ENCODE results near the gene C3orf85.

C3orf85 gene

GRCh38 chr3:109089265-109089664 is 47.3 kb upstream of the C3orf85 start:
- Histone ChIP-seq H3K9me3 (ENCODE audit: control insufficient read depth, insufficient read depth, low read depth, low read length) (no peaks in the 10 kb centered on the region), H3K4me3 (ENCODE audit: low read depth, low read length) (no peak overlapping the region), H3K36me3 (ENCODE audit: control insufficient read depth in 2 of 2, insufficient read depth in 1 of 2, low read length in 2 of 2) (no peaks in the 10 kb centered on the region), H3K27ac (ENCODE audit: extremely low read depth, low read depth, low read length) (no peak overlapping the region), H3K4me1 (ENCODE audit: control insufficient read depth, insufficient read depth, low read length) (no peaks in the 10 kb centered on the region)
- POLR2A ChIA-PET, result no interaction called here
- TF ChIP-seq ZNF221 (tag by site-specific recombination; IDR thresholded peaks at IDR 0.05; ENCODE audit: borderline replicate concordance) (no peak), ZNF433 (tag by site-specific recombination; IDR thresholded peaks at IDR 0.05; ENCODE audit: low read depth) (no peak), ZXDB (tag by site-specific recombination; IDR thresholded peaks at IDR 0.05) (no peak), ZNF658 (tag by site-specific recombination; IDR thresholded peaks at IDR 0.05) (no peak), ZNF292 (tag by site-specific recombination; IDR thresholded peaks at IDR 0.05; ENCODE audit: borderline replicate concordance, low read depth) (no peak), OSR2 (tag by site-specific recombination; IDR thresholded peaks at IDR 0.05) (no peak), ZNF707 (tag by site-specific recombination; IDR thresholded peaks at IDR 0.05) (no peak)
- CTCF ChIA-PET, result no interaction called here

DNA sequence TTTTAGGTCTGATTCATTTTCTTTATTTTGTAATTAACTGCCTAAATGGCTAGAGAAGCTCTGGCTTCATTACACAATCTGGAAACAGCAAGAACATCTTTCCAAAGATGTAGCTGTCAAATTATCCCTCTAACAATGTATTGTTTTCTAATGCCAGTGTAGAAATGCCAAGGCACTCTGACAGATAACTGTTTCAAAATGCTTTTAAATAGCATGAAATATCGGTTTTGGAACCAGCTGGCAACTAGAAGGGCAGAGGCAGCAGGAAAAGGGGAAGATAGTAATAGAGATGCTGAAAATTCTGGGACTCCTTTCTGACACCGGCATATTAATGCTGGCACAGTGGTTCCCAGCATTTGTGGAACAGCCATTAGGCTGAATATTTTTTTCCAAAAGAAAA is 44.7 kb upstream of the C3orf85 start:
- ChIA-PET POLR2A (no interaction called here), CTCF (interaction anchor here (0.9 to 1.2 kb wide), 3 partner anchors 9 to 68 kb away, joined by 3 to 8 read pairs (median 3); no protein-coding TSS in a partner anchor)
- Histone ChIP-seq H3K36me3 (ENCODE audit: control insufficient read depth in 2 of 2, insufficient read depth in 1 of 2, low read length in 2 of 2) (no peaks in the 10 kb centered on the region), H3K27ac (ENCODE audit: extremely low read depth, low read depth, low read length) (no peak overlapping the region), H3K9me3 (ENCODE audit: control insufficient read depth, insufficient read depth, low read depth, low read length) (no peaks in the 10 kb centered on the region), H3K4me1 (ENCODE audit: control insufficient read depth, insufficient read depth, low read length) (no peaks in the 10 kb centered on the region), H3K4me3 (ENCODE audit: low read depth, low read length) (no peak overlapping the region)
- no peak for TF ChIP-seq ZNF423 (tag by site-specific recombination; IDR thresholded peaks at IDR 0.05)
- no peak for TF ChIP-seq ZNF133 (tag by site-specific recombination; IDR thresholded peaks at IDR 0.05)
- TF ChIP-seq ZBTB11 (tag by site-specific recombination; conservative IDR thresholded peaks at IDR 0.05; ENCODE audit: low read depth), result no peak
- TF ChIP-seq KLF1 (tag by site-specific recombination; IDR thresholded peaks at IDR 0.05), result no peak
- no peak for TF ChIP-seq ZIC2 (tag by site-specific recombination; IDR thresholded peaks at IDR 0.05)
- TF ChIP-seq ZNF112 (tag by site-specific recombination; IDR thresholded peaks at IDR 0.05), result no peak
- no peak for TF ChIP-seq ZNF433 (tag by site-specific recombination; IDR thresholded peaks at IDR 0.05; ENCODE audit: low read depth)
- TF ChIP-seq, protein P1, sequence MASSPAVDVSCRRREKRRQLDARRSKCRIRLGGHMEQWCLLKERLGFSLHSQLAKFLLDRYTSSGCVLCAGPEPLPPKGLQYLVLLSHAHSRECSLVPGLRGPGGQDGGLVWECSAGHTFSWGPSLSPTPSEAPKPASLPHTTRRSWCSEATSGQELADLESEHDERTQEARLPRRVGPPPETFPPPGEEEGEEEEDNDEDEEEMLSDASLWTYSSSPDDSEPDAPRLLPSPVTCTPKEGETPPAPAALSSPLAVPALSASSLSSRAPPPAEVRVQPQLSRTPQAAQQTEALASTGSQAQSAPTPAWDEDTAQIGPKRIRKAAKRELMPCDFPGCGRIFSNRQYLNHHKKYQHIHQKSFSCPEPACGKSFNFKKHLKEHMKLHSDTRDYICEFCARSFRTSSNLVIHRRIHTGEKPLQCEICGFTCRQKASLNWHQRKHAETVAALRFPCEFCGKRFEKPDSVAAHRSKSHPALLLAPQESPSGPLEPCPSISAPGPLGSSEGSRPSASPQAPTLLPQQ (tag by site-specific recombination; IDR thresholded peaks at IDR 0.05), result no peak
- no peak for TF ChIP-seq ZNF555 (tag by site-specific recombination; conservative IDR thresholded peaks at IDR 0.05)

GRCh38 chr3:109093561-109093960 is 43.0 kb upstream of the C3orf85 start:
- POLR2A ChIA-PET, result no interaction called here
- Histone ChIP-seq H3K4me3 (ENCODE audit: low read depth, low read length) (no peak overlapping the region), H3K9me3 (ENCODE audit: control insufficient read depth, insufficient read depth, low read depth, low read length) (no peaks in the 10 kb centered on the region), H3K4me1 (ENCODE audit: control insufficient read depth, insufficient read depth, low read length) (no peaks in the 10 kb centered on the region), H3K27ac (ENCODE audit: extremely low read depth, low read depth, low read length) (no peak overlapping the region), H3K36me3 (ENCODE audit: control insufficient read depth in 2 of 2, insufficient read depth in 1 of 2, low read length in 2 of 2) (no peaks in the 10 kb centered on the region)
- CTCF ChIA-PET, result interaction anchor here (0.6 kb wide), 1 partner anchor 131 kb away, joined by 4 read pairs; no protein-coding TSS in a partner anchor
- no peak for TF ChIP-seq ZNF211 (tag by site-specific recombination; IDR thresholded peaks at IDR 0.05; ENCODE audit: low read depth)
- TF ChIP-seq, protein P2, sequence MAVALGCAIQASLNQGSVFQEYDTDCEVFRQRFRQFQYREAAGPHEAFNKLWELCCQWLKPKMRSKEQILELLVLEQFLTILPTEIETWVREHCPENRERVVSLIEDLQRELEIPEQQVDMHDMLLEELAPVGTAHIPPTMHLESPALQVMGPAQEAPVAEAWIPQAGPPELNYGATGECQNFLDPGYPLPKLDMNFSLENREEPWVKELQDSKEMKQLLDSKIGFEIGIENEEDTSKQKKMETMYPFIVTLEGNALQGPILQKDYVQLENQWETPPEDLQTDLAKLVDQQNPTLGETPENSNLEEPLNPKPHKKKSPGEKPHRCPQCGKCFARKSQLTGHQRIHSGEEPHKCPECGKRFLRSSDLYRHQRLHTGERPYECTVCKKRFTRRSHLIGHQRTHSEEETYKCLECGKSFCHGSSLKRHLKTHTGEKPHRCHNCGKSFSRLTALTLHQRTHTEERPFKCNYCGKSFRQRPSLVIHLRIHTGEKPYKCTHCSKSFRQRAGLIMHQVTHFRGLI (tag by site-specific recombination; IDR thresholded peaks at IDR 0.05), result no peak
- TF ChIP-seq INSM2 (tag by site-specific recombination; IDR thresholded peaks at IDR 0.05), result no peak
- TF ChIP-seq ZBTB49 (tag by site-specific recombination; IDR thresholded peaks at IDR 0.05; ENCODE audit: low read depth), result no peak
- TF ChIP-seq ZSCAN16 (tag by site-specific recombination; IDR thresholded peaks at IDR 0.05), result no peak
